HT1080 (cell line): ENCODE measurements around the gene ABCB6. TPM values are rescaled to one million over a fixed set of nuclear protein-coding genes. Genes with fewer than 3 reads are reported as not detected.

Source experiments
- DNase-seq: peaks from one replicate; pipeline ENCODE4 v3.0.0-alpha.2; 2015; ENCODE audit warnings: low read depth
- total RNA-seq: library from RNA; depleted of rRNA; stranded (reverse); fragments of >200 nt; shearing (Covaris generic); gene quantifications from 2 replicates; pipeline ENCODE4 v1.2.3, GENCODE V29; 2014

ABCB6 gene
- total RNA-seq, 1 experiment from 2014 or later: 21.4 TPM

DNA sequence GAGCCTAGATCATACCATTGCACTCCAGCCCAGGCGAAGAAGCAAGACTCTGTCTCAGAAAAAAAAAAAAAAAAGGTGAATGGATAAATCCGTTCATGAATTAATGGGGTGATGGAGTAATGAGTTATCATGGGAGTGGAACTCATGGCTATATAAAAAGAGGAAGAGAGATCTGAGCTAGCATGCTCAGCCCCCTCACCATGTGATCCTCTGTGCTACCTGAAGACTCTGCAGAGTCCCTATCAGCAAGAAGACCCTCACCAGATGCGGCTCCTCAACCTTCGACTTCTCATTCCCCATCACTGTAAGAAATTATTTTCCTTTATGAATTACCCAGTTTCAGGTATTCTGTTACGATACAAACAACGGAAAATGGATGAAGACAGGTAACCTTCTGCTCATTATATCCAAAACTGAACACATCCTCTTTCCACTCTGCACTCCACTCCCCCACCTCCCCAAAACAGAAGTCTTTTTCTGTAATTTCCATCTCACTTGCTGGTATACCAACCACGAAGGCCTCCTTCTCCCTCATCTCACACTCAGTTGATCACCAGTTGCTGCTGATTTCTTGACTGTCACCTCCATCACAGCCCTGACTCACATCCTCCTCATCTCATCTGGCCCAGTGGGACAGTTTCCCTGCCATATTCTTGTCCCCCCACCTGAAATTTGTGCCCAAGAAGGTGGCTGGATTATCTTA, 31.9 kb downstream of the ABCB6 start:
- no peak for DNase-seq

DNA sequence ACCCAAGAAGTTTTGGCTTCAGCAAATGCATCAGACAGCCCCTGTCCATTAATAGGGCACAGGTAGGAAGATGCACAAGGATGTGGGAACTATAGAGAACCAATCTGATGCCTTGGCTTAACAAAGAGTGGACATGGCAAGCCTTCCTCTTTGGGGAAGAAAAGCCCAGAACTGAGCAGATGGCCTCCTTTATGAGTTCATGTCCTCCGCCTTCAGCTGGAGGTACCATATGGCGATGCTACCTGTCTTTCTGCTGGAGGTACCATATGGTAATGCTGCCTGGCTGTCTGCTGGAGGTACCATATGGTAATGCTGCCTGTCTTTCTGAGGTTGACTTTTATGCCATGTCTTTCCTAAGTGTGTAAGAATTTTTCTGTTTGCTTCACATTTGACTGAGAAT, 34.6 kb downstream of the ABCB6 start:
- DNase-seq: no peak

DNA sequence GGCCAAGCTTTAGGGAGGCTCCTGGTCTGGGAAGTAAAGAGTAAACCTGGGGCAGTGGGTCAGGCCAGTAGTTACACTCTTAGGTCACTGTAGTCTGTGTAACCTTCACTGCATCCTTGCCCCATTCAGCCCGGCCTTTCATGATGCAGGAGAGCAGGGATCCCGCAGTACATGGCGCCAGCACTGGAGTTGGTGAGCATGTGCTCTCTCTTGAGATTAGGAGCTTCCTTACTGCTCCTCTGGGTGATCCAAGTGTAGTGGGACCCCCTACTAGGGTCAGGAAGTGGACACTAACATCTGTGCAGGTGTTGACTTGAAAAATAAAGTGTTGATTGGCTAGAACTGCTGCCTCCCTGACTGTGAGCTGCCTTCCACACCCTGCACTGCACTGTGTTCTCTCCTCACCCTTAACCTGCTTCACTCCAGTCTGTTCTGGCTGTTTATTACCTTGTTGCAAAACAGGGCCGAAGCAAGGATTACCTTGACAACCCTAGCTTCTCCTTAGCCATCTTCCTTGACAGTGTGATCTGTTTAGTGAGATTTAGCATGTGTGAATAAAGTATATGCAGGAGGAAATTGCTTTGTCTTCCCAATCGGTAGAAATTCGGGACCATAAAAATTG, 35.5 kb downstream of the ABCB6 start:
- DNase-seq: no peak

- DNase-seq: no peak
Measured at GRCh38 chr2:219182331-219183150, 36.2 kb downstream of the ABCB6 start.

DNA sequence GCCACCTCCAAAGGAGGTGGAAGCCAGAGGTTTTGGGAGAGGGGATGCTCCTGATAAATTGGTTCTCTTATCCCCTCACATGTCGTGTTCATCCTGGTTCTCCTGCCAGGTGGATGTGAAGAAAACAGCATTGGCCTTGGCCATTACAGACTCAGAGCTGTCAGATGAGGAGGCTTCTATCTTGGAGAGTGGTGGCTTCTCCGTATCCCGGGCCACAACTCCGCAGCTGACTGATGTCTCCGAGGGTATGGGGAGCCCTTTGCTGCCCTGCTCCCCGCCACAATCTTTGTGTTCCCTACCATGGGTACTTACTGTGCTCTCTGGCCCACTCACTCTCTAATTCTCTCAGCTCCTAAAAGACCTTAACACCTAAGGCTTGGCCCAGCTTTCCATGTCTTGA, 37.2 kb downstream of the ABCB6 start:
- no peak for DNase-seq

- no peak for DNase-seq
Measured at GRCh38 chr2:219180961-219181360, 37.8 kb downstream of the ABCB6 start.

- no peak for DNase-seq
Measured at GRCh38 chr2:219179601-219180465, 38.9 kb downstream of the ABCB6 start.

DNA sequence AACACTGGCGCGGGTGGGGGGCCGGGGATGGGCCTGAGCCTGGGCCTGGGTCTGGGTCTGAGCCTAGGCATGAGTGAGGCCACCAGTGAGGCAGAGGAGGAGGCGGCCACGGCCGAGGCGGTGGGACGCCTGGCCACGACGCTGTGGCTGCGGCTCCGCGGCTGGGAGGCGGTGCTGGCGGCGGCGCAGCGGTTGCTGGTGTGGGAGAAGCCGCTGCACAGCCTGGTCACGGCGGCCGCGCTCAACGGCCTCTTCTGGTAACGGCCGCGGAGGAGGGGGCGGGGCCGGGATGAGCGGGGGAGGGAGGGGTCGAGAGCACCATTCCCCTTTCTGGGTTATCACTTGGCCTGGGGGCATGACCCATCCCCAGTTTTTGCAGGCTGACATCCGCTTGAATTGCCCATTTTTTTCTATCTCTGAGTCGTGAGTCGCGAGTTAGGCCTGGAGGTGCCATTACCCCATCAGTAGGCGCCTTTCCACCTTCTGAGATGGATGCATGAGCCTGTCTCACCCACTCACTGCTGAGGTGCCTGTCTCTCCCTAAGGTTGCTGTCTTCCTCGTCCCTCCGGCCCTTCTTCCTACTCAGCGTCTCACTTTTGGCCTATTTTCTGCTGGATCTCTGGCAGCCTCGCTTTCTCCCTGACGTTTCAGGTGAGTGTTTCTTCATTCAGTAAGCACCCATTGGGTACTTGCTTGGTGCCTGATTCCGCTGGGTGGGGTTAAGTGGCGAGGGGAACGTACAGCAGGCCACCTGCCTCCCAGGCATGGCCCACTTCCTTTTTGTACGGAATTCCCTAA, 40.2 kb downstream of the ABCB6 start:
- DNase-seq: peak; percentile 8

DNA sequence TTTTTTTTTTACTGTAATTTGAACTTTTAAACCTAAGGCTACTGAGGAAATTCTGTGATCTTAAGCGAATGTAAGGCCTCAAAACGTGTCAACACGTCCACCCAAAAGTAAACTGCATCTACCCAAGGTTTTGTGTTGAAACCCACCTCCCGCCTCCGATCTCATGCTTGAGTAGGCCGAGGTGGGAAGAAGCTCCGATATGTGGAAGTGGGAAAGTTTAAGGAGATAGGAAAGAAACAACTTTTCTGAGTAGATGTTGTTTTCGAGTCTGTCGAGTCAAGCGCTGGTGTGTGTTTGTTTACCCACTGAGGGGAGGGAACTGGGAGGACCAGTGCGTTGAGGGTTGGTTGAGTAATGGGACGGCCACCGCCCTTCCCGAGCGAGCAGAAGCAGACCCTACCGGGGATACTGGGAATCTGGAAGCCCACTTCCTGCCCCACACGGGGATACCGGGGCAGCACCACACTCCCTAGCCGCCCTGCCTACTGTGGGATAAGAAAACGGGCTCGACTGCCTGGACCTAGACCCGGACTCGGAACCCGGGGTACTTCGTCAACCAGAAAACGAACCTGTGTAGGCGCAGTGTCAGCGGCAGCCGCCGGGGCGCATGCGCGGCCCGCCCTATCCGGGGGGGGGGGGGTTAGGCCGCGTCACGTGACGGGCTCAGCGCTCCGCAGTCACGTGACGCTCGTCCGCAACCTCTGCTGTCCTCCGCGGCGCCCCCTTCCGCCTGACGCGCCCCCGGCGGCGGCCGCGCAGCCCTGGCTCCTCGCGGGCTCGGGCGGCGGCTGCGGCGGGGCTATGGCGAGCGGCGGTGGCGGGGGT, 41.0 kb downstream of the ABCB6 start, which contains the start of gene RETREG2:
Gene RETREG2, plus strand, starts transcription at position 724 of the 825 bp plus-strand sequence. Its CDS starts 78 bp downstream, at position 802.
- DNase-seq: peak; percentile 89

DNA sequence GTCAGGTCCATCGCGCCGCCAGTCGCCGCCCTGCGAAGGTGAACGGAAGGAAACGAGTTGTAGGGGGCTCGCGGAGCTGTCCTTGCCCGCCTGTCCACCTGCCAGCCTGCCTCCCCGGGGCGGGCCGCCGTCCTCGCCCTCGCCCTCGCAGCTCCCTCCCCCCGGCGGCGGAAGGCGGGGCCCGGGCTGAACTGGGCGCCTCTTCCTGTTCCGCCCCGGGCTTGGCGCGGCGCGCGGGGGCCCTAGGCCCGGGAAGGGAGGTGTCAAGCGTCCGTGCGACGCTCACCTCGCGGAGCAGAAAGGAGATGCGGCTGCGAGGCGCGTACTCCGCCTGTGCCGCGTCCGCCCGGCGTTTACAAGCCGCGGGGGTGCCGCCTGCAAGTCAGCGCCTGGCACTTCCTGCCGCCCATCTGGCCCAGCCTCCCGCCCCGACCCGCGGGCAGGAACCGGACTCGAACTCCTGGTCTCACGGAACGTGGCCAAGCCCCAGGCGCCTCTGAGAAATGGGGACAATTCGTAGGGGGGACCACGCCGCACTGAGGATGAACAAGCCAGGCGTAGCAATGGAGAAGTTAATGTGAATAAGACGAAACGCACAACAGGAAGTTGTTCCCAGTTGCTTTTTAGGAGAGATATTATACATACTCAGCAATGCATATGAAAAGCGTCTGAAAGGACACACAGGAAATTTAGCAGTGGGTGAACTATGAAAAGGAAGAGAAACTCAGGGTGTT, 41.8 kb downstream of the ABCB6 start, which contains the start of gene CNPPD1:
Gene CNPPD1, minus strand, starts transcription at position 108 of the 734 bp plus-strand sequence. Its CDS starts 97 bp downstream, at position 11.
- DNase-seq: peak; percentile 87

DNA sequence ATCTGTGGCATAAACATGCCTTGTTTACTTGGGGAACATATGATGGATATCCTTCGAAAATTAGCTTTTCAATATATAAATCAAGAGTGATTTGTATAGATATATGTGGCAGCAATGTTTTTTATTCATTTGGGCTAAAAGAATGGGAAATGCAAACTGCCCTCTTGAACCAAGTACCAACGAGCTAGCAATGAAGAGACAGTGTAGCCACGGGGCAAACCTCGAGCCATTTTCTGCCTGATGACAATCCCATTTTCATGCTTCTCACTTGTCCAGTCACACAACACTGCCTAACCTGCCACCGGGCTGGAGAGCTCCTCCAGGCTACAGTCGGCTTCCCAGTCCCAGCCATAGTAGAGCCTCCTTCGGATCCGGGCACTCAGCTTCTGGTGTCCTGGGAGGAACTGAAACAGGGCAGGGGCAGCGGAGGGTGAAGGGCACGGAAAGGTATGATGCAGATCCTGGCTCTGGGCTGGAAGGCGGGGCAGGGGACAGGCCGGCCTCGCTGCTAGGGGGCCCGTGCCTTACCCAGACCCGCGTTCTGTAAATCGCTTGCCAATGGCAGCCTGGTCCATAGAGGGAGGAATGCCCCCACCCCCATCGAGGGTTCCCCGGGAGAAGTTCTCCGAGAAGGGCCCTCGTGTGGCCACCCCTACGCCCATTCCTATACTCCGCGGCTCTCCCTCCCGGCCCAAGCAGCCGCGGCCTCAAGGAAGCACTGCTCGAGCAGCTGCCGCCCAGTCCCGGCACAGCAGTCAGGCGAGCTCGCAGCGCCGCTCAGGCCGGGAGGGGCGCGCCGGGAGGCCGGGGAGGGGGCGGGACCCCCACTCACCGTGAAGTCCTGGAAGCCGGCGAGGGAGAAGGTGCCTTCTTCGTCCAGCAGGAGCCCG, 42.6 kb downstream of the ABCB6 start:
- peak; percentile 42 for DNase-seq

DNA sequence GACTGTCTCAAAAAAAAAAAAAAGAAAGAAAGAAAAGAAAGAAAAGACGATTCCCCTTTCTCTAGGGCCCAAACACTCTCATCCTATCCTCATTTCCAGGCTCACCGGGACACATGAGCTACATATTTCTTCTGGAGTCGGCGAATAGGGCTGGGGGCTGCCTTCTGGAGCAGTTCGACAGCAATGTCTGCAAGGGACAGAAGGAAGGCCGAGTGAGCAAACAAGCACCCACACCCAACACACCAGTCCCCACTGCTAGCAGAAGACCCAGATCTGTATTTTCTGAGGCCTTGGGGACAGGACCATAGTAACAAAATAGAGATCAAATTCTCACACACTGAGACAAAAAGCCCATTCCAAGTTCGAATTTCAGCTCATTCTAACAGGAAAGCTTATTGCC, 43.3 kb downstream of the ABCB6 start:
- no peak for DNase-seq

GRCh38 chr2:219174801-219175200, 44.0 kb downstream of the ABCB6 start:
- no peak for DNase-seq

GRCh38 chr2:219174146-219174545, 44.6 kb downstream of the ABCB6 start:
- no peak for DNase-seq

DNA sequence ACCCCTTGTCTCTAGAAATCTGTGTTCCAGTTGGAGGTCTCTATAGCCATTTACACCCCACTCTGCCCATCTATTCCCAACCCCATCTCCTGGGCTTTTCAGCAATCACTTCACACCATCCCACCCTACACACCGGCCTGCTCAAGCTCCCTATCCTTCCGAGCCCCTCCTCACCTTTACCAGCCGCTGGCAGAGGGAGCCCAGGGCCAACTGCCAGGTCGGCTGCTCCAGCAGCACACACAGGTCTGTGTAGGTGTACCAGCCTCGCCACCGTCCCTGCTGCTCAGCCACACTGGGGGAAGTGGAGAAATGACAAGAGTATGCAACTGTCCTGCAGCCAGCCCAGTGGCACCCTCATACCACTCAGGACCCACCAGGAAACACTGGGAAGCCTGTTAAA, 45.6 kb downstream of the ABCB6 start:
- no peak for DNase-seq

DNA sequence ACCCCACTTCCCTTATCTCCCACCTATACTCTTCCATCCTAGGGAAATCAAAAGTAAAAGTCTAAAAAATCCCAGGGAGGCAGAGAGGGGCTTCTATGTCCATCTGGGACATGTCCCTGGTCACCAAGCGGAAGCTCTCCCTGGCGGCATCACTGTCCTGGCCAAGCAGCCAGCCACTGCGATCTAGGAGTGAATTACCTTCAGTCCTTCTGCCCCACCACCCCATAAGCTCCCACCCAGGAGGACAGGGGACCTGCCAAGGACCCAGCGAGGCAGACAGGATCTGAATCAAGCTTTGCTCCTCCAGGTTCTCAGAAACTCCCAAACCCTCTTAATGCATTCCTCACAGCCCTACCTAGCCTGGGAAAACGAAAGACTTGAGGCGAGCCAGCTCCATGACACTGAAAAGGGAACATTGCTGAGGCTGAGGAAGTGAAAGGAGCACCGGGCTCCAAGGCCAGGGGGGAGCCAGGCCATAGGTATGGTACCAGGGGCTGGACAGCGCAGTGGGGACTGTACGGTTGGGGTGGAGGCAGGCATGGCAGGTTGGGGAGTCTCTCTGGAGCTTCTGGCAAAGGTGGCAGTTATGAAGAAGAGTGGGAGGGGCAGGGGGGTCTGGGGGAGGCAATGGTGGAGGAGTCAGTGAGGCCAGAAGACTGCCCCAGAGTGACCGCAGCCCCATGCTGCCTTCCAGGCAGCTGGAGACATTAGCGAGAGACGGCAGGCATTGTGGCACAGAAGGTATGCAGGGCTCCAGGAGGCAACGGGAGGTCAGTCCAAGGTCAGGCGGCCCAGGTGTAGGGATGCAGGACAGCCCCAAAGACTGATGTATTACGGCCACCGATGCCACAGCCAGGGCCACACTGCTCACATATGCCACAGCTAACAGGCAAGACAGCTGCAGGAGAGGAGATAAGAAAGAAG, 46.3 kb downstream of the ABCB6 start:
- no peak for DNase-seq
